GM19324 (cell line): Measurements from ENCODE around the gene BBOX1.
"Not testable (repeated sequence)": the region's sequence is repeated elsewhere in the genome, so short reads cannot be mapped to it uniquely, and the experiment has no call there.

Experiments used
- ATAC-seq: cut with Tn5 transposase; IDR thresholded peaks from one replicate; pipeline ENCODE4 v1.9.1; 2021; ENCODE audit warnings: mild to moderate bottlenecking, moderate library complexity; ENCODE audit not compliant: unreplicated experiment, low FRiP score

Gene BBOX1

DNA sequence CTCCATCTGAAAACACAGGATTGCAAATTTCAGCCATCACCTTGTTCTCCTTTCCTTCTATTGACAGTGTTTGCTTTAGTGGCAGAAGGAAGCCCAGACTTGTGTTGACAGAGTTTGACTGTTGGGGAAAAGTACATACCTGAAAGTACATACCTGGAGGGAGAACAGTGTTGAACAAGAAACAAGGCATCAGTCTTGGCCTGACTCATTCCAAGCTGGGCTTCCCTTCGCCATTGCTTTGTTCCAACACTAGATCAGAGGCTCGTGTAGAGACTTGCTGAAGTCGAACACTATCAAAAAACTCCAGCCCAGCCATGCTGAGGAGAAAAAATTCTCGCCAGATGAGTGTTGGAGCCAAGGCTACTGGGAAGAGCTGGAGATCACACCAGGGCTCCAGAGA, 133.4 kb downstream of the BBOX1 start:
- no peak for ATAC-seq

DNA sequence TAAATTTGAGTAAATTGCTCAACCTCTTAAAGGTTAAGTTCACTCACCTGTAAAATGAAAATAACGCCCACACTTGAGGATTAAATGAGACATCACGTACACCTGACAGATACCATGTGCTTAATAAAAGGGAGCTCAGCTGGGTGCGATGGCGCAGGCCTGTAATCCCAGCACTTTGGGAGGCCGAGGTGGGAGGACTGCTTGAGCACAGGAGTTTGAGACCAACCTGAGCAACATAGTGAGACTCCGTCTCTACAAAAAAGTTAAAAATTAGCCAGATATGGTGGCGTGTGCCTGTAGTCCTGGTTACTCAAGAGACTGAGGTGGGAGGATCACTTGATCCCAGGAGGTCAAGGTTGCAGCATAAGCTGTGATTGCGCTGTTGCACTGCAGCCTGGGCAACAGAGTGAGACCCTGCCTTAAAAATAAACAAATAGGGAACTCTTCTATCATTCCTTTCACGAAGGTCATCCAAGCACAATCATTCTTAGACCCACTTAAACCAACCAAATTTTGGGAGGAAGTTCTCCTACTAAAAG, 134.1 kb downstream of the BBOX1 start:
- ATAC-seq, result no peak

DNA sequence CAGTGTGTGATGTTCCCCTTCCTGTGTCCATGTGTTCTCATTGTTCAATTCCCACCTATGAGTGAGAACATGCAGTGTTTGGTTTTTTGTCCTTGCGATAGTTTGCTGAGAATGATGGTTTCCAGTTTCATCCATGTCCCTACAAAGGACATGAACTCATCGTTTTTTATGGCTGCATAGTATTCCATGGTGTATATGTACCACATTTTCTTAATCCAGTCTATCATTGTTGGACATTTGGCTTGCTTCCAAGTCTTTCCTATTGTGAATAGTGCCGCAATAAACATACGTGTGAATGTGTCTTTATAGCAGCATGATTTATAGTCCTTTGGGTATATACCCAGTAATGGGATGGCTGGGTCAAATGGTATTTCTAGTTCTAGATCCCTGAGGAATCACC, 134.9 kb downstream of the BBOX1 start:
- not testable (repeated sequence) for ATAC-seq
